Pancreas (tissue), 10 donors: ENCODE measurements around the gene SGMS1. TPM values are rescaled to one million over a fixed set of nuclear protein-coding genes. Genes with fewer than 3 reads are reported as not detected.
"Not testable (repeated sequence)": the region's sequence is repeated elsewhere in the genome, so short reads cannot be mapped to it uniquely, and the experiment has no call there.

Source experiments
- ATAC-seq, 4 donors: fragments of 200-7000 bp; cut with Tn5 transposase; one replicate each; pipeline versions ENCODE4 v1.8.0 to v1.9.1; 2020; ENCODE audit warnings: mild to moderate bottlenecking in 4 of 4, moderate library complexity in 4 of 4
- DNase-seq, 6 donors: peaks; one replicate each; pipeline ENCODE4 v3.0.0-alpha.2; 2020
- FAIRE-seq: peaks from 2 replicates; lab custom pipeline; 2012; peaks lifted over from hg19 to GRCh38; lab: Jason Lieb, UNC
- H3K27ac ChIP-seq, 4 donors: fragments of 200-600 bp; sonication (generic); 1 replicate in 3 of 4; 2 replicates in 1 of 4; pipeline versions ENCODE4 v1.5.0 to v1.8.0; 2020
- H3K27me3 ChIP-seq, 4 donors: fragments of 200-600 bp; one replicate each; pipeline ENCODE4 v1.8.0; 2021
- H3K36me3 ChIP-seq, 3 donors: fragments of 200-600 bp; sonication (generic) in 1 of 3; one replicate each; pipeline versions ENCODE4 v1.5.0 to v1.8.0; 2020 to 2021
- H3K4me1 ChIP-seq, 3 donors: fragments of 200-600 bp; one replicate each; pipeline ENCODE4 v1.8.0; 2021
- H3K4me3 ChIP-seq, 4 donors: fragments of 200-600 bp; sonication (generic) in 2 of 4; one replicate each; pipeline versions ENCODE4 v1.5.0 to v1.8.0; 2020 to 2021
- H3K9me3 ChIP-seq, 4 donors: fragments of 200-600 bp; one replicate each; pipeline ENCODE4 v1.8.0; 2021
- CTCF ChIP-seq, 4 donors: fragments of 200-600 bp; sonication (generic) in 3 of 4; IDR thresholded peaks; one replicate each; pipeline versions ENCODE4 v1.5.0 to v1.8.0; 2021; ENCODE audit warnings: antibody characterized with exemption in 4 of 4
- WGBS, 2 donors: extraction: QIAGEN DNeasy Blood & Tissue Kit; methylation state at CpG; one replicate each; pipeline ENCODE4 v1.1.7; 2013; 5-methylcytosine and 5-hydroxymethylcytosine counted together
- intact Hi-C, 3 donors: fragments of 100-400 bp; cut with DNase I; formaldehyde crosslinking; loops; one replicate each; pipeline versions ENCODE4 v1.11.1 to v1.14.2; 2022
- polyA plus RNA-seq, 2 donors: library from polyadenylated mRNA; stranded (reverse); fragments of 200-250 nt; gene quantifications; one replicate each; pipeline ENCODE4 v1.2.3, GENCODE V29; 2013
- total RNA-seq, 6 donors: library from RNA; stranded (reverse); fragmentation: NEBNext Ultra II Directional in 4 of 6; extraction: Animal tissue kit (Norgen Biotek cat#: 25700) in 4 of 6; gene quantifications; one replicate each; pipeline versions ENCODE4 v1.2.1 to v1.2.4, GENCODE V29; 2021 to 2023
- donor health status: healthy with polysubstance abuse.
- donor health status: DM: no; HTN: no; CAD: no; lungs with moderate emphysema.
- donor health status: DM: no; HTN: no; CAD: no.
- donor health status: control.
- donor health status: control.
- donor health status: Bipolar disorder and iron deficiency.
- donor health status: DM: yes; HTN: yes; CAD: no.
- donor health status: DM: no; HTN: no; CAD: no.
- donor health status: DM: no; HTN: no; CAD: no.
- donor health status: DM: yes; HTN: yes; CAD: no.

Gene SGMS1
- total and polyA plus RNA-seq, 8 donors = 4.8 to 21.6 (median 13.2) TPM

GRCh38 chr10:50552771-50553535 lies 70.8 kb downstream of the SGMS1 start:
- Histone ChIP-seq H3K27ac (no peak overlapping the region), H3K9me3 (no peaks in the 10 kb centered on the region), H3K4me1 (peaks cover 13 to 47% (median 38%) of the 10 kb centered on the region in 3 donors), H3K27me3 (no peaks in the 10 kb centered on the region), H3K36me3 (no peaks in the 10 kb centered on the region), H3K4me3 (no peak overlapping the region)
- no peak for FAIRE-seq
- no peak for TF ChIP-seq CTCF (IDR thresholded peaks at IDR 0.05)
- 41 to 56% methylated on average over 4 of the region's 4 CpGs for WGBS, 2 donors
- no peak for DNase-seq
- peak in 2 of 4 donors; percentile 38 to 49 for ATAC-seq
- intact Hi-C loops = loop anchor here in 1 of 3 donors (10.0 kb wide), 1 partner anchor 62 kb away; no protein-coding TSS in a partner anchor

GRCh38 chr10:50552308-50552707 lies 71.4 kb downstream of the SGMS1 start:
- ATAC-seq = no peak
- H3K4me3 ChIP-seq = no peak overlapping the region
- WGBS, 2 donors = 58 to 69% methylated on average over 4 of the region's 4 CpGs
- peaks cover 11 to 47% (median 32%) of the 10 kb centered on the region in 3 donors for H3K4me1 ChIP-seq
- no peak for TF ChIP-seq CTCF (IDR thresholded peaks at IDR 0.05)
- intact Hi-C loops = loop anchor here in 1 of 3 donors (10.0 kb wide), 1 partner anchor 62 kb away; no protein-coding TSS in a partner anchor
- FAIRE-seq = no peak
- DNase-seq = no peak
- no peaks in the 10 kb centered on the region for H3K36me3 ChIP-seq
- no peaks in the 10 kb centered on the region for H3K27me3 ChIP-seq
- H3K27ac ChIP-seq = no peak overlapping the region
- no peaks in the 10 kb centered on the region for H3K9me3 ChIP-seq

GRCh38 chr10:50551894-50552293 lies 71.9 kb downstream of the SGMS1 start:
- WGBS, 2 donors = 90 to 91% methylated on average over 2 of the region's 2 CpGs
- no peak for DNase-seq
- intact Hi-C loops = loop anchor here in 1 of 3 donors (10.0 kb wide), 1 partner anchor 63 kb away; no protein-coding TSS in a partner anchor
- TF ChIP-seq CTCF (IDR thresholded peaks at IDR 0.05) = no peak
- Histone ChIP-seq H3K4me1 (peaks cover 11 to 47% (median 31%) of the 10 kb centered on the region in 3 donors), H3K4me3 (no peak overlapping the region), H3K9me3 (no peaks in the 10 kb centered on the region), H3K27ac (no peak overlapping the region), H3K36me3 (no peaks in the 10 kb centered on the region), H3K27me3 (no peaks in the 10 kb centered on the region)
- no peak for FAIRE-seq
- no peak for ATAC-seq

- ATAC-seq (peak; percentile 92 to 96 (median 93)), FAIRE-seq (no peak), DNase-seq (peak in 4 of 6 donors; percentile 47 to 70 (median 64))
- TF ChIP-seq CTCF (IDR thresholded peaks at IDR 0.05) = no peak
- Histone ChIP-seq H3K9me3 (no peaks in the 10 kb centered on the region), H3K36me3 (no peaks in the 10 kb centered on the region), H3K4me3 (no peak overlapping the region), H3K4me1 (peaks cover 14 to 38% (median 24%) of the 10 kb centered on the region in 3 donors), H3K27ac (peak overlapping the region; percentile 9 to 68 (median 28)), H3K27me3 (no peaks in the 10 kb centered on the region)
- 20 to 28% methylated on average over 4 of the region's 4 CpGs for WGBS, 2 donors
- intact Hi-C loops = loop anchor here in 1 of 3 donors (10.0 kb wide), 1 partner anchor 64 kb away; no protein-coding TSS in a partner anchor
These were observed 73.4 kb downstream of the SGMS1 start for GRCh38 chr10:50550291-50550839.

- intact Hi-C loops, H3K36me3 ChIP-seq, H3K4me3 ChIP-seq, FAIRE-seq, H3K27me3 ChIP-seq, H3K9me3 ChIP-seq, ATAC-seq, DNase-seq: not testable (repeated sequence)
- Histone ChIP-seq H3K27ac (peak overlapping the region in 1 of 4 donors; percentile 68), H3K4me1 (peaks cover 12 to 30% (median 13%) of the 10 kb centered on the region in 3 donors)
- 98% methylated on average over 3 of the region's 3 CpGs for WGBS, 2 donors
These were observed 74.6 kb downstream of the SGMS1 start for GRCh38 chr10:50549186-50549585.

GRCh38 chr10:50548481-50548880 lies 75.3 kb downstream of the SGMS1 start:
- ATAC-seq, H3K27ac ChIP-seq, H3K36me3 ChIP-seq, H3K4me3 ChIP-seq, intact Hi-C loops, DNase-seq, H3K9me3 ChIP-seq, H3K27me3 ChIP-seq, FAIRE-seq: not testable (repeated sequence)
- H3K4me1 ChIP-seq = peaks cover 12 to 30% (median 13%) of the 10 kb centered on the region in 3 donors
- 94 to 95% methylated on average over 1 of the region's 1 CpG for WGBS, 2 donors

GRCh38 chr10:50546287-50546686 lies 77.5 kb downstream of the SGMS1 start:
- H3K27me3 ChIP-seq, intact Hi-C loops, DNase-seq, H3K4me3 ChIP-seq, ATAC-seq, H3K27ac ChIP-seq, H3K9me3 ChIP-seq, H3K36me3 ChIP-seq, FAIRE-seq: not testable (repeated sequence)
- 100% methylated on average over 1 of the region's 1 CpG for WGBS, 2 donors
- peaks cover 14 to 20% (median 20%) of the 10 kb centered on the region in 3 donors for H3K4me1 ChIP-seq
